Sigmoid colon (tissue), 7 donors: ENCODE data around the gene ZBTB45. TPM values are rescaled to one million over a fixed set of nuclear protein-coding genes. Genes with fewer than 3 reads are reported as not detected.
A peak's percentile ranks its signal among the peaks of the same experiment; 100 is the strongest.

ENCODE experiments used
- DNase-seq: peaks from one replicate; pipeline ENCODE4 v3.0.0-alpha.2; 2019
- H3K27ac ChIP-seq, 4 donors: fragments of 200-600 bp; sonication (generic); one replicate each; pipeline ENCODE4 v1.5.1; 2016 to 2019; ENCODE audit warnings: mild to moderate bottlenecking in 1 of 4
- H3K27me3 ChIP-seq, 3 donors: fragments of 200-600 bp; sonication (generic); one replicate each; pipeline ENCODE4 v1.5.1; 2019; ENCODE audit warnings: mild to moderate bottlenecking in 1 of 3
- H3K36me3 ChIP-seq, 4 donors: fragments of 200-600 bp; sonication (generic); one replicate each; pipeline ENCODE4 v1.5.1; 2016 to 2019
- H3K4me1 ChIP-seq, 4 donors: fragments of 200-600 bp; sonication (generic); one replicate each; pipeline ENCODE4 v1.5.1; 2017 to 2019
- H3K4me3 ChIP-seq, 4 donors: fragments of 200-600 bp; sonication (generic); one replicate each; pipeline ENCODE4 v1.5.1; 2017 to 2019; ENCODE audit warnings: mild to moderate bottlenecking in 2 of 4, moderate library complexity in 1 of 4
- H3K9me3 ChIP-seq, 4 donors: fragments of 200-600 bp in 3 of 4; sonication (generic) in 3 of 4; one replicate each; pipeline versions ENCODE4 v1.5.1 to v1.6.1; 2013 to 2019
- CTCF ChIP-seq, 4 experiments: fragments of 450-650 bp in 3 of 4; fragments of 200-600 bp in 1 of 4; IDR thresholded peaks; one replicate each; pipeline ENCODE4 v1.5.1; 2016 to 2019; ENCODE audit warnings: antibody characterized with exemption in 4 of 4, mild to moderate bottlenecking in 3 of 4, moderate library complexity in 2 of 4
- EP300 ChIP-seq, 4 donors: sonication (generic); formaldehyde crosslinking; IDR thresholded peaks; one replicate each; pipeline ENCODE4 v1.6.1; 2017; ENCODE audit warnings: antibody characterized with exemption in 4 of 4
- POLR2A ChIP-seq, 2 donors: fragments of 450-650 bp; IDR thresholded peaks; one replicate each; pipeline ENCODE4 v1.6.1; 2016; ENCODE audit warnings: antibody characterized with exemption in 2 of 2, mild to moderate bottlenecking in 2 of 2, moderate library complexity in 2 of 2
- POLR2AphosphoS5 ChIP-seq, 4 donors: sonication (generic); formaldehyde crosslinking; IDR thresholded peaks; one replicate each; pipeline ENCODE4 v1.6.1; 2017; ENCODE audit warnings: antibody characterized with exemption in 4 of 4
- WGBS, 2 donors: extraction: QIAGEN DNeasy Blood & Tissue Kit; methylation state at CpG; one replicate each; pipeline ENCODE4 v1.1.7; 2013; 5-methylcytosine and 5-hydroxymethylcytosine counted together
- intact Hi-C: fragments of 100-400 bp; cut with DNase I; formaldehyde crosslinking; loops from one replicate; pipeline ENCODE4 v1.15.1; 2023
- polyA plus RNA-seq, 3 donors: library from polyadenylated mRNA; stranded (reverse); fragments of 200-250 nt; gene quantifications; one replicate each; pipeline ENCODE4 v1.2.3, GENCODE V29; 2013
- total RNA-seq, 4 donors: library from RNA; depleted of rRNA; stranded (reverse); fragments of >200 nt; gene quantifications; one replicate each; pipeline ENCODE4 v1.1.0, GENCODE V29; 2016
- donor health status: healthy with polysubstance abuse.
- donor health status: Bipolar disorder and iron deficiency.
- donor health status: healthy.

Gene ZBTB45
- total and polyA plus RNA-seq, 7 donors = 4.9 to 13.8 (median 8.2) TPM

DNA sequence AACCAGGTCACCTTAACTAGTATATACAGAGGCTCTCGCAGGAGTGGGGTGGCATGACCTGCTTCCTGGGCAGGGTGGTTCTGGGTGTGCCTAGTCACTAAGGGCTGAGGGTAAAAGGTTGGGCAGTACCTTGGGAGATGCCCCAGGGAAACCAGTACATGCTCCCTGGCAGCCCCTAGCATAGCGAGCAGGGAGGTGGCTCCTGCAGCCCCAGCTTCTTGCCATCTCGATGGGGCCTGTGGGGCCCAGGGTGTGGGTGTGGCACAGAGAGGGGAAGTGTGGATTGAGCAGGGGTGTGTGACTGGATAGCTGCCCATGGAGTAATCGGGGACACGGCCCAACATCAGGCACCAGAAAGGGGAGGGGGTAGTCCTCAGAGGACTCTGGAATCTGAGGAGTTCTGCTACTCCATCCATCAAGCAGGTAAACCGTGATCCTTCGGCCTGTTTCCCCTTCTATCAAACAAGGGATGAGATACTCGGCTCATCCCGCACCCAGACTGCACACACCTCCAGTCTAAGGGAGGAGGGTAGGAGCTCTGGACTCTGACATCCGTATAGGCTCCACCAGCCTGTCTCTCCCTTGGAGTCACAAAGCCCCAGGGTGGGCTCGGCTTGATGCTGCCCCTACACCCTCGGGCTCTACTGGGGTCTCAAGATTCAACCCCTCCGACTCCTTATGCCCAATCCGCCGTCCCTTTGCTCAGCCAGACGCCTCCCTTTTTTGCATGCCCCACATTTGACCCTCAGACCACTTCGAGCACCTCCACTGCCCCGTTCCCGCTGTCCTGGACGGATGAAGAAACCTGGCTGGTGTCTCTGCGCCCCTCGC, 1.1 kb downstream of the ZBTB45 start:
- peak overlapping the region; percentile 92 to 97 (median 96) for H3K27ac ChIP-seq
- H3K4me3 ChIP-seq = peak overlapping the region; percentile 74 to 75 (median 75)
- intact Hi-C loops = loop anchor here (1.0 to 2.0 kb wide), 2 partner anchors 36 to 54 kb away; partner anchors contain the start of gene CHMP2A
- 3 to 10% methylated on average over 22 of the region's 22 CpGs for WGBS, 2 donors
- H3K36me3 ChIP-seq = peaks cover 13 to 22% (median 16%) of the 10 kb centered on the region in 4 donors
- no peak for DNase-seq
- no peak for TF ChIP-seq EP300 (IDR thresholded peaks at IDR 0.05)
- no peak for TF ChIP-seq POLR2A (IDR thresholded peaks at IDR 0.05)
- peak in 3 of 4 experiments; percentile 55 to 57 (median 56) for TF ChIP-seq CTCF (IDR thresholded peaks at IDR 0.05)
- H3K27me3 ChIP-seq = no peaks in the 10 kb centered on the region
- no peaks in the 10 kb centered on the region for H3K9me3 ChIP-seq
- peaks cover 0 to 56% (median 51%) of the 10 kb centered on the region in 4 donors for H3K4me1 ChIP-seq

DNA sequence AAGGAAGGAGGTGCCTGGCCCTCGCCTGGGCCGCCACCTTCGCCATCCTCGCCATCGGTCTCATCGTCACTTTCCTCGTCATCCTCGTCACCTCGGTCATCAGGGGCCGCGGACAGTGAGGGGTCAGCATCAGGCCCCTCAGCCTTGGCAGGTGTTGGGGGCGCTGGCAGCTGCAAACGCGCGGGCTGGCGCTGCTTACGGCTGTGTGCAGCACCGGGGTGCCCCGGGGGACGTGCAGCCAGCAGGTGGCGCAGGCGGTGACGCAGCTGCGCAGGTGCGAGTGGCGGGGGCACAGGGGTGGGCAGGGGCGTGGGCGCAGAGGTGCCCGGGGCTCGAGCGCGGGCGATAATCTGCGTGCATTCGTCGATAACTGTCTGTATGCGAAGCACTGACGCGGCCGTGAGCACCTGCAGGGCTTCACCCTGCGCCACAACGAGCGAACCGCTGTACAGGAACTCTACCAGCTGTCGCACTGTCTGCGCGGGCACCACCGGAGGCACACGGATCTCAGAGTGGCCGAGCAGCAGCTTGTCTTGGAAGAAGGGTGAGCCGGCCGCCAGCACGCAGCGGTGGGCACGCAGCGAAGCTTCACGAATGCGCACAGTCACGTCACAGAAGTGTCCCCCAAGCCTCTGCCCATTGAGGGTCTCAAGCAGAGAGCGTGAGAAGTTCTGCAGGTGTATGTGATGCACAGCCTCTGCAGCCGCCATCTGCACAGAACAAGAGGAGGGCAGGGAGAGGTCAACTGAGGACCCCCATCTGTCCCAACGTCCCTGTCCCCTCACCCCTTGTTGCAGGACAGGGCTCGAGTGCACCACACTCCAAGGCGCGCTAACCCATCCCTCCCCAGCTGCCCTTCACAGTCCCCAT, 2.4 kb downstream of the ZBTB45 start:
- intact Hi-C loops = no loop called here
- H3K27ac ChIP-seq = peak overlapping the region in 2 of 4 donors; percentile 92 to 95
- WGBS, 2 donors = 95% methylated on average over 65 of the region's 65 CpGs
- TF ChIP-seq POLR2AphosphoS5 (IDR thresholded peaks at IDR 0.05) = no peak
- no peak for TF ChIP-seq CTCF (IDR thresholded peaks at IDR 0.05)
- no peak for TF ChIP-seq POLR2A (IDR thresholded peaks at IDR 0.05)
- no peak for TF ChIP-seq EP300 (IDR thresholded peaks at IDR 0.05)
- peaks cover 13 to 22% (median 16%) of the 10 kb centered on the region in 4 donors for H3K36me3 ChIP-seq
- no peak overlapping the region for H3K4me3 ChIP-seq
- DNase-seq = no peak
- no peaks in the 10 kb centered on the region for H3K27me3 ChIP-seq
- H3K4me1 ChIP-seq = peaks cover 0 to 58% (median 54%) of the 10 kb centered on the region in 4 donors
- H3K9me3 ChIP-seq = no peaks in the 10 kb centered on the region

- Histone ChIP-seq H3K4me1 (peaks cover 0 to 58% (median 54%) of the 10 kb centered on the region in 4 donors), H3K4me3 (no peak overlapping the region), H3K9me3 (no peaks in the 10 kb centered on the region), H3K27me3 (no peaks in the 10 kb centered on the region), H3K27ac (no peak overlapping the region), H3K36me3 (peaks cover 13 to 22% (median 16%) of the 10 kb centered on the region in 4 donors)
- no peak for TF ChIP-seq POLR2AphosphoS5 (IDR thresholded peaks at IDR 0.05)
- no peak for TF ChIP-seq EP300 (IDR thresholded peaks at IDR 0.05)
- no peak for TF ChIP-seq CTCF (IDR thresholded peaks at IDR 0.05)
- TF ChIP-seq POLR2A (IDR thresholded peaks at IDR 0.05) = no peak
- WGBS, 2 donors = 92 to 93% methylated on average over 25 of the region's 25 CpGs
- intact Hi-C loops = no loop called here
- no peak for DNase-seq
Measured at GRCh38 chr19:58516246-58516836, 3.3 kb downstream of the ZBTB45 start.

DNA sequence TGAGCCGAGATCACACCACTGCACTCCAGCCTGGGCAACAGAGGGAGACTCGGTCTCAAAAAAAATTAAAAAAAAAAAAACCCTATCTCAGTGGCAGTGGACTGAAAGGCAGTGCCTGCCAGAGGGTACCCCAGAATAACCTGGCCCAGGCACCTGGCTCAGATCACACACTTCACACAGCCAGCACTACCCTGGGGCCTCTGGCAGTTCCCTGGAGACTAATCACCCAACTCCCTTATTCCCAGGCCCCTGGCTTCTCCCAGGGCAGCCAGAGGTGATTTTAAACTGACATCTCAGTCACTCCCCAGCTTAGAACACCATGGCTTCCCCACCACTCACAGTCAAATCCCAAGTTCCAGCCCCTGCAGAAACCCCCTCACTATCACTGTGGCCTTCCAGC, 4.4 kb downstream of the ZBTB45 start:
- TF ChIP-seq POLR2A (IDR thresholded peaks at IDR 0.05) (no peak), EP300 (IDR thresholded peaks at IDR 0.05) (no peak), CTCF (IDR thresholded peaks at IDR 0.05) (no peak), POLR2AphosphoS5 (IDR thresholded peaks at IDR 0.05) (no peak)
- Histone ChIP-seq H3K27me3 (no peaks in the 10 kb centered on the region), H3K9me3 (no peaks in the 10 kb centered on the region), H3K4me3 (no peak overlapping the region), H3K36me3 (peaks cover 13 to 22% (median 16%) of the 10 kb centered on the region in 4 donors), H3K4me1 (peaks cover 0 to 53% (median 49%) of the 10 kb centered on the region in 4 donors), H3K27ac (peak overlapping the region in 1 of 4 donors; percentile 82)
- no peak for DNase-seq
- 93 to 97% methylated on average over 2 of the region's 2 CpGs for WGBS, 2 donors
- intact Hi-C loops = no loop called here
